ENCODE results near the gene TNFAIP8L3. TPM values are rescaled to one million over a fixed set of nuclear protein-coding genes. Genes with fewer than 3 reads are reported as not detected.

Gene TNFAIP8L3
- total RNA-seq, 1 experiment from 2014 or later = 0.20 TPM

DNA sequence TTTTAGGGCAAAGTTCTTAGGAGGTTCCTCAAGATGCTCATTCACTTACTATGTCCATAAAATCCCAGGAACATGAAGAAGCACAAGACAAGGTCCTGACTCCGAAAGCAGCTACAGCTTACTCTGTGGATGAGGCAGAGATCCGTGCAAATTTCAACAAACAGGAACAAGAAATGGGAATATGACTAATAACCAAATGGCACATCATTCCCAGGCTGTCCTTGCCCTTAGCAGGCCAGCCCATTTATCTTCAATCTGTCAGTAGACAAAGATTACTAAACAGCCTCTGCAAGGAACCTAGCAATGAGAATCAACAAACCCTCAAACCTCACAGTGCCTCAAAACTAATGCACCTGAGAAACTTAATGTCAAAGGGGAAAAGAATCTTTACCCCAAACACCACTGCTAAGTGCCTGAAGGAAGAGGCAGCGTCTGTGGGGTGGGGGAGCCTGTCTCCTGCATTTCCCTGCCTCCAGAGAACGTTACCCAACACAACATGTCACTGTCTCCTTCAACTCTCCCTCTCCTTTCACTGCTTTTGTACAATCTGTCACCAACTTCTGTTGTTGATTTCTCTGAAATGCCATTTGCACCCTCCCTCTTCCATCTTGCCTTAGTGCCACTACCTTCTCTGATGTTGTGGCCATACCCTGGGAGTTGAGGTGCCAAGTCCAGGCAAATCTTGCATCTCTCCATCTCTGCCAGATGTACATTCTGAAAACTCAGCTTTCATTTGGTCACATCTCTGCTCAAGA, 4.8 kb downstream of the TNFAIP8L3 start:
- no peak overlapping the region for H3K27ac ChIP-seq
- H4K20me1 ChIP-seq (ENCODE audit: insufficient read depth) = no peaks in the 10 kb centered on the region
- ChIA-PET POLR2A (ENCODE audit: unreplicated experiment) (no interaction called here), CTCF (no interaction called here)
- no peaks in the 10 kb centered on the region for H3K9me2 ChIP-seq (ENCODE audit: insufficient read depth)
- no peaks in the 10 kb centered on the region for H3K4me1 ChIP-seq (replicated peaks; ENCODE audit: insufficient read depth)
- TF ChIP-seq, protein P1, sequence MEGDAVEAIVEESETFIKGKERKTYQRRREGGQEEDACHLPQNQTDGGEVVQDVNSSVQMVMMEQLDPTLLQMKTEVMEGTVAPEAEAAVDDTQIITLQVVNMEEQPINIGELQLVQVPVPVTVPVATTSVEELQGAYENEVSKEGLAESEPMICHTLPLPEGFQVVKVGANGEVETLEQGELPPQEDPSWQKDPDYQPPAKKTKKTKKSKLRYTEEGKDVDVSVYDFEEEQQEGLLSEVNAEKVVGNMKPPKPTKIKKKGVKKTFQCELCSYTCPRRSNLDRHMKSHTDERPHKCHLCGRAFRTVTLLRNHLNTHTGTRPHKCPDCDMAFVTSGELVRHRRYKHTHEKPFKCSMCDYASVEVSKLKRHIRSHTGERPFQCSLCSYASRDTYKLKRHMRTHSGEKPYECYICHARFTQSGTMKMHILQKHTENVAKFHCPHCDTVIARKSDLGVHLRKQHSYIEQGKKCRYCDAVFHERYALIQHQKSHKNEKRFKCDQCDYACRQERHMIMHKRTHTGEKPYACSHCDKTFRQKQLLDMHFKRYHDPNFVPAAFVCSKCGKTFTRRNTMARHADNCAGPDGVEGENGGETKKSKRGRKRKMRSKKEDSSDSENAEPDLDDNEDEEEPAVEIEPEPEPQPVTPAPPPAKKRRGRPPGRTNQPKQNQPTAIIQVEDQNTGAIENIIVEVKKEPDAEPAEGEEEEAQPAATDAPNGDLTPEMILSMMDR (conservative IDR thresholded peaks at IDR 0.05) = no peak
- TF ChIP-seq EZH2 (IDR thresholded peaks at IDR 0.05; ENCODE audit: low read depth) = no peak
- H3K4me2 ChIP-seq = no peak overlapping the region
- H3K27me3 ChIP-seq (ENCODE audit: insufficient read depth, low read depth) = peaks cover 5% of the 10 kb centered on the region; the same call in 1 of the 2 replicates
- no TSS peak for BruUV-seq (replicated peaks)
- H3F3A ChIP-seq (ENCODE audit: insufficient read depth, low read depth) = no peaks in the 10 kb centered on the region
- no peaks in the 10 kb centered on the region for H3K79me2 ChIP-seq (ENCODE audit: low read depth)
- H2AFZ ChIP-seq = no peak overlapping the region
- no peak overlapping the region for H3K4me3 ChIP-seq
- no peaks in the 10 kb centered on the region for H3K9me3 ChIP-seq (ENCODE audit: insufficient read depth, low read depth)
- intact Hi-C loops (cut with micrococcal nuclease; ENCODE audit: unreplicated experiment) = no loop called here
- DNase-seq = no peak
- H3K36me3 ChIP-seq (ENCODE audit: low read depth) = no peaks in the 10 kb centered on the region

DNA sequence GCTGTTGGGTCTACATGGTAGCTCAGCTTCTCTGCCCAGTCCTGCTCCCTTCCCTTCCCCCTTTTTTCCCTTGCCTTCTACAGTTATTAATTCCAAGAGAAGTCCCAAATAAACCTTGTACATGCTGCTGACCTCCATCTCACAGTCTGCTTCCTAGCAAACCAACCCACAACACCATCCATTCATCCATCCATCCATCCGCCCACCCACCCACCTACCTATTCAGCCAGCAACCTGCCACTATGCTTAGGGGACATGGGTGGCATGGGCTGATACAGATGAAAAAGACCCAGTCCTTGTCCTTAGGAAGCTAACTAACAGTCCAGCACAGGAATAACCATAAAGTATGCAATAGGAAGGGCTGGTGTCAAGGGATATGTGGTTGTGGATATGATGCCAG, 5.7 kb downstream of the TNFAIP8L3 start:
- no peak overlapping the region for H3K4me3 ChIP-seq
- intact Hi-C loops (cut with micrococcal nuclease; ENCODE audit: unreplicated experiment) = no loop called here
- H2AFZ ChIP-seq = no peak overlapping the region
- peaks cover 3% of the 10 kb centered on the region; the same call in 1 of the 2 replicates for H3K27me3 ChIP-seq (ENCODE audit: insufficient read depth, low read depth)
- ChIA-PET CTCF (no interaction called here), POLR2A (ENCODE audit: unreplicated experiment) (no interaction called here)
- DNase-seq = no peak
- H3K27ac ChIP-seq = no peak overlapping the region
- H3K9me2 ChIP-seq (ENCODE audit: insufficient read depth) = no peaks in the 10 kb centered on the region
- no peaks in the 10 kb centered on the region for H3F3A ChIP-seq (ENCODE audit: insufficient read depth, low read depth)
- no TSS peak for BruUV-seq (replicated peaks)
- TF ChIP-seq, protein P1 (conservative IDR thresholded peaks at IDR 0.05) = no peak
- no peak for TF ChIP-seq EZH2 (IDR thresholded peaks at IDR 0.05; ENCODE audit: low read depth)
- no peaks in the 10 kb centered on the region for H4K20me1 ChIP-seq (ENCODE audit: insufficient read depth)
- no peaks in the 10 kb centered on the region for H3K79me2 ChIP-seq (ENCODE audit: low read depth)
- H3K9me3 ChIP-seq (ENCODE audit: insufficient read depth, low read depth) = no peaks in the 10 kb centered on the region
- H3K4me2 ChIP-seq = no peak overlapping the region
- no peaks in the 10 kb centered on the region for H3K36me3 ChIP-seq (ENCODE audit: low read depth)
- H3K4me1 ChIP-seq (replicated peaks; ENCODE audit: insufficient read depth) = no peaks in the 10 kb centered on the region

DNA sequence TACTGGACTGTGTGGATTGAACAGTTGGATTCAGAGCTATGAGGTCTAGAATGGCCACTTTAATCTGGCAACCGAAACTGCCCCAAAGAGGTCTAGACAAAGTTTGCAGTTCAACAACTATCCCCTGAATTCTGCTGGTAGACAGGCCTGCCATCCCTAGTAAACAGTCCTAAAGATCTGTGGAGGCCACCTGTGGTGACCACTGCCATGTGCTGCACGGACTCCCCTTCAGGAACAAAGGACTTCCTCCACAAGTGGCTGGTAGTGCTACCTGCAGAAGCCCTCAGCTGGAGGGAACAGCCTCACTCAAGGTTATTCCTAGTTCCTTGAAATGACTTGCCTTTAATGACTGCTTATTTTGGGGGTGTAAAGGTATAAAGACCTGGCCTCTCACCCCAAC, 6.1 kb downstream of the TNFAIP8L3 start:
- no peaks in the 10 kb centered on the region for H3K79me2 ChIP-seq (ENCODE audit: low read depth)
- intact Hi-C loops (cut with micrococcal nuclease; ENCODE audit: unreplicated experiment) = no loop called here
- H3K27me3 ChIP-seq (ENCODE audit: insufficient read depth, low read depth) = no peaks in the 10 kb centered on the region
- no peak overlapping the region for H3K4me3 ChIP-seq
- H3K36me3 ChIP-seq (ENCODE audit: low read depth) = no peaks in the 10 kb centered on the region
- CTCF ChIA-PET = no interaction called here
- H3K4me2 ChIP-seq = no peak overlapping the region
- no peak overlapping the region for H3K27ac ChIP-seq
- BruUV-seq (replicated peaks) = no TSS peak
- no peaks in the 10 kb centered on the region for H3F3A ChIP-seq (ENCODE audit: insufficient read depth, low read depth)
- no peak for DNase-seq
- no peaks in the 10 kb centered on the region for H3K4me1 ChIP-seq (replicated peaks; ENCODE audit: insufficient read depth)
- no peaks in the 10 kb centered on the region for H4K20me1 ChIP-seq (ENCODE audit: insufficient read depth)
- POLR2A ChIA-PET (ENCODE audit: unreplicated experiment) = interaction anchor here (0.6 kb wide), 1 partner anchor 664 kb away, joined by 10 read pairs; no protein-coding TSS in a partner anchor
- no peak overlapping the region for H2AFZ ChIP-seq
- H3K9me2 ChIP-seq (ENCODE audit: insufficient read depth) = no peaks in the 10 kb centered on the region
- no peak for TF ChIP-seq EZH2 (IDR thresholded peaks at IDR 0.05; ENCODE audit: low read depth)
- TF ChIP-seq, protein P1 (conservative IDR thresholded peaks at IDR 0.05) = no peak
- H3K9me3 ChIP-seq (ENCODE audit: insufficient read depth, low read depth) = no peaks in the 10 kb centered on the region
